BJ (cell line): ENCODE measurements around the gene TAF11L3. TPM values are rescaled to one million over a fixed set of nuclear protein-coding genes. Genes with fewer than 3 reads are reported as not detected.
"Not testable (repeated sequence)": the region's sequence is repeated elsewhere in the genome, so short reads cannot be mapped to it uniquely, and the experiment has no call there.

ENCODE experiments used
- CTCF ChIA-PET: fragments of 350-600 bp; formaldehyde crosslinking; extraction: SDS; loops from one replicate; lab custom pipeline; 2021; ENCODE audit warnings: antibody characterized with exemption, inconsistent platforms; lab: Yijun Ruan, JAX
- POLR2A ChIA-PET: fragments of 300-600 bp; sonication (Branson Sonifier 250); formaldehyde crosslinking; extraction: SDS; loops from one replicate; lab custom pipeline; 2021; ENCODE audit warnings: antibody characterized with exemption; lab: Charles Lee
- DNase-seq: peaks from one replicate; pipeline ENCODE4 v3.0.0-alpha.2; 2011; ENCODE audit warnings: low read depth
- H3K27me3 ChIP-seq: 2 replicates; pipeline ENCODE4 v1.6.0; 2011; ENCODE audit warnings: low read length; ENCODE audit not compliant: control insufficient read depth, insufficient read depth
- H3K36me3 ChIP-seq: 2 replicates; pipeline ENCODE4 v1.5.1; 2011; ENCODE audit warnings: low read length; ENCODE audit not compliant: control insufficient read depth, insufficient read depth
- H3K4me3 ChIP-seq: 2 replicates; pipeline ENCODE4 v1.5.1; 2011; ENCODE audit warnings: low read depth, mild to moderate bottlenecking, control low read depth, low read length
- CTCF ChIP-seq: IDR thresholded peaks from 2 replicates; pipeline ENCODE4 v1.5.1; 2011; ENCODE audit warnings: low read depth, mild to moderate bottlenecking, control low read depth, inconsistent platforms, low read length, moderate library complexity; ENCODE audit not compliant: insufficient read depth
- polyA plus RNA-seq: library from polyadenylated mRNA; depleted of rRNA; stranded (reverse); fragments of >200 nt; gene quantifications from 2 replicates; pipeline ENCODE4 v1.2.3, GENCODE V29; 2011

TAF11L3 gene
- polyA plus RNA-seq, 1 experiment, result not detected

GRCh38 chr5:17482790-17483189 is 35.4 kb upstream of the TAF11L3 start:
- Histone ChIP-seq H3K4me3 (no peak overlapping the region), H3K27me3 (no peaks in the 10 kb centered on the region; the same call in 1 of the 2 replicates), H3K36me3 (no peaks in the 10 kb centered on the region)
- CTCF ChIA-PET, result no interaction called here
- POLR2A ChIA-PET, result no interaction called here
- no peak for TF ChIP-seq CTCF
- DNase-seq, result no peak

- CTCF ChIA-PET, DNase-seq, POLR2A ChIA-PET: not testable (repeated sequence)
Observed at GRCh38 chr5:17486464-17487173, 31.5 kb upstream of the TAF11L3 start.

GRCh38 chr5:17487174-17487512 is 31.0 kb upstream of the TAF11L3 start:
- POLR2A ChIA-PET, result no interaction called here

More at GRCh38 chr5:17486464-17487173, 31.5 kb upstream of the TAF11L3 start:
- H3K27me3 ChIP-seq, H3K36me3 ChIP-seq, H3K4me3 ChIP-seq: not testable (repeated sequence)

GRCh38 chr5:17491257-17491656 is 26.9 kb upstream of the TAF11L3 start:
- H3K36me3 ChIP-seq, DNase-seq, POLR2A ChIA-PET, H3K27me3 ChIP-seq, H3K4me3 ChIP-seq, CTCF ChIA-PET: not testable (repeated sequence)

More at GRCh38 chr5:17487174-17487512, 31.0 kb upstream of the TAF11L3 start:
- Histone ChIP-seq H3K4me3 (no peak overlapping the region), H3K27me3 (no peaks in the 10 kb centered on the region; the same call in 1 of the 2 replicates), H3K36me3 (no peaks in the 10 kb centered on the region)
- no peak for DNase-seq
- CTCF ChIA-PET, result no interaction called here
- no peak for TF ChIP-seq CTCF

- ChIA-PET CTCF (no interaction called here), POLR2A (no interaction called here)
- no peak for DNase-seq
- H3K4me3 ChIP-seq, result no peak overlapping the region
- TF ChIP-seq CTCF, result no peak
- no peaks in the 10 kb centered on the region for H3K36me3 ChIP-seq
- no peaks in the 10 kb centered on the region; the same call in 1 of the 2 replicates for H3K27me3 ChIP-seq
Observed at GRCh38 chr5:17492770-17493169, 25.4 kb upstream of the TAF11L3 start.

GRCh38 chr5:17497446-17497845 is 20.7 kb upstream of the TAF11L3 start:
- ChIA-PET CTCF (no interaction called here), POLR2A (no interaction called here)
- DNase-seq, result no peak
- H3K27me3 ChIP-seq, result no peaks in the 10 kb centered on the region
- H3K36me3 ChIP-seq, result no peaks in the 10 kb centered on the region
- no peak overlapping the region for H3K4me3 ChIP-seq
- TF ChIP-seq CTCF, result no peak

GRCh38 chr5:17497931-17498330 is 20.2 kb upstream of the TAF11L3 start, which contains the start of gene TAF11L2:
TSS of gene TAF11L2 (plus strand) at chr5:17498231.
- CTCF ChIA-PET, DNase-seq, H3K36me3 ChIP-seq, POLR2A ChIA-PET, H3K27me3 ChIP-seq, H3K4me3 ChIP-seq: not testable (repeated sequence)
